Duodenal mucosa (tissue), 2 donors: ENCODE measurements around the gene SREBF1.

Experiments
- H3K27ac ChIP-seq: one replicate; pipeline ENCODE4 v1.7.0; 2013; ENCODE audit warnings: low read depth, low read length
- H3K27me3 ChIP-seq, 2 donors: one replicate each; pipeline ENCODE4 v1.7.0; 2013; ENCODE audit warnings: low read length in 2 of 2, control low read depth in 1 of 2; ENCODE audit not compliant: insufficient read depth in 2 of 2, control insufficient read depth in 1 of 2
- H3K36me3 ChIP-seq, 2 donors: one replicate each; pipeline ENCODE4 v1.7.0; 2013; ENCODE audit warnings: low read length in 2 of 2, control low read depth in 1 of 2; ENCODE audit not compliant: insufficient read depth in 2 of 2, control insufficient read depth in 1 of 2
- H3K4me1 ChIP-seq, 2 donors: one replicate each; pipeline ENCODE4 v1.7.0; 2013; ENCODE audit warnings: low read length in 2 of 2, control low read depth in 1 of 2; ENCODE audit not compliant: insufficient read depth in 2 of 2, control insufficient read depth in 1 of 2
- H3K4me3 ChIP-seq, 2 donors: one replicate each; pipeline ENCODE4 v1.7.0; 2013; ENCODE audit warnings: low read length in 2 of 2, low read depth in 1 of 2
- H3K9ac ChIP-seq, 2 donors: one replicate each; pipeline ENCODE4 v1.7.0; 2013; ENCODE audit warnings: low read length in 2 of 2, low read depth in 1 of 2
- H3K9me3 ChIP-seq, 2 donors: one replicate each; pipeline ENCODE4 v1.7.0; 2013; ENCODE audit warnings: low read length in 2 of 2, control low read depth in 1 of 2; ENCODE audit not compliant: control insufficient read depth in 1 of 2

SREBF1 gene

GRCh38 chr17:17873450-17873991 lies 36.7 kb upstream of the SREBF1 start:
- no peak overlapping the region for H3K9ac ChIP-seq
- no peaks in the 10 kb centered on the region for H3K27me3 ChIP-seq
- H3K27ac ChIP-seq: no peak overlapping the region
- peaks cover 21 to 38% of the 10 kb centered on the region in 2 donors for H3K36me3 ChIP-seq
- peaks cover 0 to 21% of the 10 kb centered on the region in 2 donors for H3K4me1 ChIP-seq
- no peaks in the 10 kb centered on the region for H3K9me3 ChIP-seq
- no peak overlapping the region for H3K4me3 ChIP-seq

GRCh38 chr17:17872547-17873345 lies 36.0 kb upstream of the SREBF1 start:
- no peak overlapping the region for H3K4me3 ChIP-seq
- no peaks in the 10 kb centered on the region for H3K27me3 ChIP-seq
- peaks cover 0 to 13% of the 10 kb centered on the region in 2 donors for H3K4me1 ChIP-seq
- no peak overlapping the region for H3K27ac ChIP-seq
- H3K9ac ChIP-seq: no peak overlapping the region
- H3K9me3 ChIP-seq: no peaks in the 10 kb centered on the region
- peaks cover 22 to 38% of the 10 kb centered on the region in 2 donors for H3K36me3 ChIP-seq

- Histone ChIP-seq H3K4me3 (no peak overlapping the region), H3K36me3 (peaks cover 22 to 38% of the 10 kb centered on the region in 2 donors), H3K9ac (no peak overlapping the region), H3K27ac (no peak overlapping the region), H3K9me3 (no peaks in the 10 kb centered on the region), H3K4me1 (peaks cover 0 to 7% of the 10 kb centered on the region in 2 donors), H3K27me3 (no peaks in the 10 kb centered on the region)
These were observed 35.1 kb upstream of the SREBF1 start for GRCh38 chr17:17871913-17872312.

- Histone ChIP-seq H3K4me3 (no peak overlapping the region), H3K9me3 (no peaks in the 10 kb centered on the region), H3K4me1 (no peaks in the 10 kb centered on the region), H3K27ac (no peak overlapping the region), H3K9ac (no peak overlapping the region), H3K36me3 (peaks cover 17 to 26% of the 10 kb centered on the region in 2 donors), H3K27me3 (no peaks in the 10 kb centered on the region)
These were observed 33.5 kb upstream of the SREBF1 start for GRCh38 chr17:17870247-17870646.

- H3K36me3 ChIP-seq: peaks cover 17 to 25% of the 10 kb centered on the region in 2 donors
These were observed 32.1 kb upstream of the SREBF1 start for GRCh38 chr17:17868641-17869522.

GRCh38 chr17:17866897-17867296 lies 30.1 kb upstream of the SREBF1 start:
- H3K9me3 ChIP-seq: no peaks in the 10 kb centered on the region
- no peaks in the 10 kb centered on the region for H3K4me1 ChIP-seq
- no peak overlapping the region for H3K27ac ChIP-seq
- no peak overlapping the region for H3K4me3 ChIP-seq
- no peak overlapping the region for H3K9ac ChIP-seq
- no peaks in the 10 kb centered on the region for H3K27me3 ChIP-seq
- peaks cover 17 to 29% of the 10 kb centered on the region in 2 donors for H3K36me3 ChIP-seq

More at GRCh38 chr17:17868641-17869522, 32.1 kb upstream of the SREBF1 start:
- Histone ChIP-seq H3K27ac (no peak overlapping the region), H3K9me3 (no peaks in the 10 kb centered on the region), H3K4me3 (no peak overlapping the region), H3K4me1 (no peaks in the 10 kb centered on the region), H3K9ac (no peak overlapping the region), H3K27me3 (no peaks in the 10 kb centered on the region)

GRCh38 chr17:17866425-17866824 lies 29.6 kb upstream of the SREBF1 start:
- no peak overlapping the region for H3K4me3 ChIP-seq
- H3K27me3 ChIP-seq: no peaks in the 10 kb centered on the region
- peaks cover 17 to 34% of the 10 kb centered on the region in 2 donors for H3K36me3 ChIP-seq
- H3K27ac ChIP-seq: no peak overlapping the region
- H3K9ac ChIP-seq: no peak overlapping the region
- H3K9me3 ChIP-seq: no peaks in the 10 kb centered on the region
- H3K4me1 ChIP-seq: no peaks in the 10 kb centered on the region

GRCh38 chr17:17865035-17865434 lies 28.2 kb upstream of the SREBF1 start:
- H3K9ac ChIP-seq: no peak overlapping the region
- no peak overlapping the region for H3K4me3 ChIP-seq
- no peaks in the 10 kb centered on the region for H3K27me3 ChIP-seq
- no peak overlapping the region for H3K27ac ChIP-seq
- H3K36me3 ChIP-seq: peaks cover 17 to 29% of the 10 kb centered on the region in 2 donors
- H3K4me1 ChIP-seq: peaks cover 2 to 4% of the 10 kb centered on the region in 2 donors
- no peaks in the 10 kb centered on the region for H3K9me3 ChIP-seq

GRCh38 chr17:17860766-17861107 lies 24.0 kb upstream of the SREBF1 start:
- H3K4me3 ChIP-seq: no peak overlapping the region
- peaks cover 14 to 15% of the 10 kb centered on the region in 2 donors for H3K4me1 ChIP-seq
- no peak overlapping the region for H3K9ac ChIP-seq
- H3K27ac ChIP-seq: no peak overlapping the region
- no peaks in the 10 kb centered on the region for H3K27me3 ChIP-seq
- H3K36me3 ChIP-seq: peaks cover 0 to 11% of the 10 kb centered on the region in 2 donors
- H3K9me3 ChIP-seq: no peaks in the 10 kb centered on the region
